HS-5 (cell line): ENCODE data around the gene BCORL1.

ENCODE experiments used
- DNase-seq: peaks from one replicate; pipeline ENCODE4 v3.0.0-alpha.2; 2012; ENCODE audit warnings: low read depth

The BCORL1 gene, protein sequence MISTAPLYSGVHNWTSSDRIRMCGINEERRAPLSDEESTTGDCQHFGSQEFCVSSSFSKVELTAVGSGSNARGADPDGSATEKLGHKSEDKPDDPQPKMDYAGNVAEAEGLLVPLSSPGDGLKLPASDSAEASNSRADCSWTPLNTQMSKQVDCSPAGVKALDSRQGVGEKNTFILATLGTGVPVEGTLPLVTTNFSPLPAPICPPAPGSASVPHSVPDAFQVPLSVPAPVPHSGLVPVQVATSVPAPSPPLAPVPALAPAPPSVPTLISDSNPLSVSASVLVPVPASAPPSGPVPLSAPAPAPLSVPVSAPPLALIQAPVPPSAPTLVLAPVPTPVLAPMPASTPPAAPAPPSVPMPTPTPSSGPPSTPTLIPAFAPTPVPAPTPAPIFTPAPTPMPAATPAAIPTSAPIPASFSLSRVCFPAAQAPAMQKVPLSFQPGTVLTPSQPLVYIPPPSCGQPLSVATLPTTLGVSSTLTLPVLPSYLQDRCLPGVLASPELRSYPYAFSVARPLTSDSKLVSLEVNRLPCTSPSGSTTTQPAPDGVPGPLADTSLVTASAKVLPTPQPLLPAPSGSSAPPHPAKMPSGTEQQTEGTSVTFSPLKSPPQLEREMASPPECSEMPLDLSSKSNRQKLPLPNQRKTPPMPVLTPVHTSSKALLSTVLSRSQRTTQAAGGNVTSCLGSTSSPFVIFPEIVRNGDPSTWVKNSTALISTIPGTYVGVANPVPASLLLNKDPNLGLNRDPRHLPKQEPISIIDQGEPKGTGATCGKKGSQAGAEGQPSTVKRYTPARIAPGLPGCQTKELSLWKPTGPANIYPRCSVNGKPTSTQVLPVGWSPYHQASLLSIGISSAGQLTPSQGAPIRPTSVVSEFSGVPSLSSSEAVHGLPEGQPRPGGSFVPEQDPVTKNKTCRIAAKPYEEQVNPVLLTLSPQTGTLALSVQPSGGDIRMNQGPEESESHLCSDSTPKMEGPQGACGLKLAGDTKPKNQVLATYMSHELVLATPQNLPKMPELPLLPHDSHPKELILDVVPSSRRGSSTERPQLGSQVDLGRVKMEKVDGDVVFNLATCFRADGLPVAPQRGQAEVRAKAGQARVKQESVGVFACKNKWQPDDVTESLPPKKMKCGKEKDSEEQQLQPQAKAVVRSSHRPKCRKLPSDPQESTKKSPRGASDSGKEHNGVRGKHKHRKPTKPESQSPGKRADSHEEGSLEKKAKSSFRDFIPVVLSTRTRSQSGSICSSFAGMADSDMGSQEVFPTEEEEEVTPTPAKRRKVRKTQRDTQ (N-terminal part only)

DNA sequence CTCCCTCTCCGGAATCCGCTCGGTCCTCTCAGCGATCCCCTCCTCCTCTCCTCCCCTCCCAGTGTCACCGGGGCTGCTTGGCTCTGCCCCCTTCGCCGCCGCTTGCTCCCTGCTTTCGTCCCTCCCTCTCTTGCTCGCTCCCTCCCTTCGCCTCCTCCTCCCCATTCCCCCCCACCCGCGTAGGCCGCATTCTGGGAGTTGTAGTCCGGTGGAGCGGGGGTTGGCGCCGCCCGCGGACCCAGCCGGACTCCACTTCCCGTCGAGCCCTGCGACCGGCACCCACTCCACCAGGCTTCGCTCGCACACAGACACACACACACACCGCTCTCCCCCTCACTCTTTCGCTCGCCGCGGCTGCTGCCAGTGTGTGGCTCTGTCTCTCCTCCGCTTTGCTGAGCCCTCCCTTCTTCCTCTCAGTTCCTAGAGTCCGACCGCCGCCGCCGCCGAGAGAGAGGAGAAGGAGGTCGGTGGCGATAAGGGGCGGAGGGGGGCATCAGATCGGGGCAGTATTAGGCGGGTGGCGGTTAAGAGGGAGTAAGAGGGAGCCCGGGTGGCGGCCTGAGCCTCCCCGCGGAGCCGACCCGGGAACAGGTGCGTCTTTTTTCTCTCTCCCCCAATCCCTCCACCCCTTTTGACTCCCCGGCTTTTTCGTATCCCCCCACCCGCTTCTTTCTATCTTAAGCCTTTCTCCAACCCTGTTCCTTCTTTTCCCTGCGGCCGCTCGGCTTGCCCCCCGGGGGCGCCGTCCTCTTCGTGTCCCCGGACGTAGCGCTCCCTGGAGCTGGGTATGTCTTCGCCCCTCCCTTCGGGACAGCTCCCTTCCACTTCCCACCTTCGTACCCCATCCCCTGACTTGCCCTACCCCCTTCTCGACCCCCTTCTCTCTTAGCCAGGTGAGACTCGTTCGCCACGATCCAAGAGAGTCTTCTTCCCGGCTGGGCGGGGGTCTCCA is at the start of gene BCORL1:
TSS of gene BCORL1 (plus strand) at position 336 of the 952 bp plus-strand sequence. CDS start 22,597 bp downstream, outside the sequence.
- DNase-seq: peak; percentile 60

DNA sequence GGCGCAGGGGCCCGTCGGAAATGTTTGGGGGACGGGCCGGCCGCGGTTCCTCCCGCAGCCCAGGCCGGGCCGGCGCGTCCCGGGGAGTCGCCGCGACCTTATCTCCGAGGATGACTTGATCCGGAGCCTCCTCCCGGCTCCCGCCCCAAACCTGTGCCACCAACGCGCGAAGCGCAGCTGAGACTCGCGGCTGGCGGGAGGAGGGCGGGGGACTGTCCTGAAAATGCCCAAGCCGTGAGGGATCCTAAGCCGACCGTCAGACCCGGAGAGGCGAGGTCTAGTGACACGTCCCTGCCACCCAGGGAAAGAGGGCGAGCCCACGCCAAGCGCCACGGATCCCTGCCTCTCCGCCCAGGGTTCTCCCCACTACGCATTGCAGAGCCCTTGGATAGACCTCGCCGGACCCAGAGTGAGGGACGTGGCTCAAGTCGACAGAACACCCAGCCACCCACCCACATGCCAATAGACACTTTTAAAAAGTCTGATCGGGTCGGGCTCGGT is 49.6 kb upstream of the BCORL1 start:
- DNase-seq: no peak

DNA sequence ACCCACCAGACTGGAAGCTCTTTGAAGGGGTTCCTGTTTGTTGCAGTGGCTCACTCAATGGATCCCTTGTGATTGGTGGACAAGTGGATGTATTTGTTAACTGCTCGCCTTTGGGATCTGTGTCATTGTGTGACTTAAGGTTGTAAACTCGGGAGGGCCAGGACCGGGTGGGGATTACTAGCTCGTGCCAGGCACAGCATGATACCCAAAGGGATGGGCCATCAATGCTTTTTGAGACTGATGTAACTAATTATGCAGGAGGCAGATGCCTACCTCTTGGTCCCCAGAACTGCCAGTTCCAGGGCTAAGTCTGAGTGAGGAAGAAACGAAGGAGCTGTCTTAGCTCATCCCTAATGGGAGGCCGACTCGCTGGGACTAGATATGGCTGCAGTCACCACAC is 48.7 kb upstream of the BCORL1 start:
- DNase-seq: no peak

DNA sequence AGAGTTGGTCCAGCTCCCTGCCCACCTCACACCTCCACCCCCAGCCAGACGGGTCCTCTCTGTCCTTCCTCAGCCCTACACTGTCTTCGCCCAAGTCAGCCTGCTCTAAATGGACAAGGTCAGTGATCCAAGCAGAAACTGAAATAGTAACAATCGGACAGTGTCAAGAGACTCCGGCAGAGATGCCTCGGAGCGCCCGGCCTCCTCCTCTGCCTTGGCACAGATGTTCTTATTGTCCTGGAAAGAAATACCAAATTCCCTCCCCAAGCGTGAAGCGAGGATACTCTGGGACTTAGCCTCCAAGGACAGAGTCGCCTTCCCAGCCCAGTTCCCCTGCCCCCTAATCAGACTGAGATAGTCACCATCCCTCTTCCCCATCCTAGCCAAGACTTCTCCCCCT is 48.0 kb upstream of the BCORL1 start:
- no peak for DNase-seq

DNA sequence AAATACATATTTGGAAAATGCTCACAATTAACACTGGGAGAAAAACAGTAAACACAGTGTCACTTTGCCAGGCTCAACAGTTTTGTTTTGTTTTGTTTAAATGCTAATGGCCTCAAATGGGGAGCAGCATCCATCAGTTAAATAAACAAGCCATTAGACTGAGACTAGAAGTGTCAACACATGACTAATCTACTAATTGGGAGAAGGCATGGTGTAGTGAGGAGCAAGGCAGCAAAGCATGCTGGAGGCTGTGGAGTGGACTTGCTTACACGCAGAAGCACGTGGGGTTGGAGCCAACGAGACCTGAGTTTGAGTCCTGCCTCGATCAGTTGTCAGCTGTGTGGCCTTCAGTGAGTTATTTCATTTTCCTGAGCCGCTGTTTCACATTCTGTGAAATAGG is 47.5 kb upstream of the BCORL1 start:
- no peak for DNase-seq

DNA sequence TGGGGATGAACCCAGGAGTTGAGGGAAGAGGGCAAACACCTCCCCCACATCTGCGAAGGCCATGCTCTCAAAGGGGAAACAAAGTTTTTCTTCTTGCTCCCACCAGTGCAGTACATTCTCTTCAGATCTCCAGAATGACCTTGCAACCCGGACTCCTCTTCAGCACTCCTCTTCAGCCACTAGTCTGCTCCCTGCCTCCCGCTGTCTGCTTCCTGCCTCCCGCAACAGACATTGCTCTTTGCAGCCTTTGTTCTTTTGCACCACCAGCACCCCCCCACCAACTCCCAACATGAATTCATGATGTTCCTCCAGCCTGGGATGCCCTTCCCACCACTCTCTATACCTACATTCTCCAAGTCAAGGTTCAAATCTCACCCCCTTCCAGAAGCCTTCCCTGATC is 44.4 kb upstream of the BCORL1 start:
- no peak for DNase-seq

DNA sequence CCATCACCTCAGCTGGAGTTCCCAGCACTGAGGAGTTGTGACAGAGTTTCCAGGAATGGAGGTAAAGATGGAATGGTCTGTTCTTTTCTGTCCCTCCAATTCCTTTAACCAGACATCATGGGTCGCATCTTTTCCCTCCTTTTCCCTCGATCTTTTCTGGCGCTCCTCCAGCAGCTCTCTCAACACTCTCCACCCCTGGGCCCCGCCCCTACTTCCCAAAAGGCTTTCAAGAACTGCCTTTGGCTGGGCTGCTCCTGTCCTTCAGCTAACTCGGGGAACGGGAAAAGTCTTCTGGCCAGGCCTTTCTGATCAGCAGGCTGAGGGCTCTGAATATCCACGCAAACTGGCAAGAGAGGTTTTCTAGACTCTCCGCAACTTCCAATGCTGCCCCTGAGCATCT is 42.4 kb upstream of the BCORL1 start:
- no peak for DNase-seq

DNA sequence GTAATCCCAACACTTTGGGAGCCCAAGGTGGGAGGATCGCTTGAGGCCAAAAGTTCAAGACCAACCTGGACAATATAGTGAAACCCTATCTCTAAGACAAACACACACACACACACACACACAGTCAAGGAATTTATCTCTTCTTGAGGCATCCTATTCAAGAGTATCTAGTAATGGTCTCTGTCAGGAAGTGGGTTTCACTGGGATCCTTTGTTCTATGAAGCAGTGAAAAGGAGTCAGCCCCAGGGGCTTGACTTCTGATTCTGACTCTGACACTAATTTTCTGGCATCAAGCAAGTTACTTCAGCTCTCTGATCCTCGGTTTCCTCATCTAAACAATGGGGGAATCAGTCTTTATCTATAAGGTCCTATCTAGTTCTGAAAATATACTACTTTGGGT is 41.7 kb upstream of the BCORL1 start:
- no peak for DNase-seq

DNA sequence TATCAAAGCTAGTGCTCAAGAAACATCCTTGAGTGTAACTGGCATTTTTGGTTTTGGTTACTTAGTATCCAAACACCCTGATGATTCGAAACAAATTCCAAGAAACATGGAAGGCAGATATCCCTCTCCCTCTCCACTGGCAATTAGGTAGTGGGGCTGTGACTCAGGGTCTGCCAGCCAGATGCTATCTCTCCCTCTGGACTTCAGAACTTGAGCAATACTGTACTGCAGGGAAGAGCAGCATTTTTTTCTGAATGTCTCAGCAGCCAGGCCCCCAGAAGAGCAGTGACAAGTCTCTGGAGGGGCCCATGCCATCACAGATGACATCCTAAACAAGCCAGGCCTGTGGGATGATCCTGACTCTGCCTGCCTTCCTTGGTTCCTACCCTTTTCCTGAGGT is 37.3 kb upstream of the BCORL1 start:
- DNase-seq: no peak

DNA sequence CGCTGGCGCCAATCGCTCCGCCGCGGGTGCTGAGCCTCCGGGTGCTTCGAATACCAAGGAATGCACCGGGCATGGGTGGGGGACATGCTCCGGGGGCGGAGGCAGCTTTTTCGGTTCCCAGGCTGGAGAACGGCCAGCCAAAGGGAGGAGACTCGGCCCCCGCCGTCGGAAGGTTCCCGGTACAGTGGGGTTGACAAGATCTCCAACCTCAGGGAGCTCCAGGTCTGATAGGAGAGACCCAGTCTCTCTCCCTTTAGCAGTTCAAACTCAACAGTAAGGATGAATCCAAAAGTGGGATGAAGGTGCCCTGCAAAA is 29.1 kb upstream of the BCORL1 start:
- DNase-seq: no peak

DNA sequence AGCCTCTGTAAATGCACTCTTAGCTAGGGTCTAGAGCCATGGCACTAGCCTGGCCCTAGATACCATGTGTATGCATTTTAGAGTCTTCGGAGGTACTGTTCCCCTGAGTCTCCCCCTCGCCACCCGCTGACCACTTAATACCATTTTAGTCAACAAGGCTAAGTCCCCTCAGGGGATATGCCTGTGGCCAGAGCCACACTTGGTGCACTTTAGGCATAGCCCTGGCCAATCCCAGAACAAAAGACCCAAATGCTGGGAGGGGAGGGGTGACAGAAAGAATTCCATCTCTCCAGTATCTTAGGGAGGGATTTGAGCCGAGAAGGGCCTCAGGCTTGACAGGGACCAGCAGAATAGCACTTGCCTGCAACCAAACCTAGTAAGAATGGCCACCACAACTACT is 28.6 kb upstream of the BCORL1 start:
- no peak for DNase-seq

DNA sequence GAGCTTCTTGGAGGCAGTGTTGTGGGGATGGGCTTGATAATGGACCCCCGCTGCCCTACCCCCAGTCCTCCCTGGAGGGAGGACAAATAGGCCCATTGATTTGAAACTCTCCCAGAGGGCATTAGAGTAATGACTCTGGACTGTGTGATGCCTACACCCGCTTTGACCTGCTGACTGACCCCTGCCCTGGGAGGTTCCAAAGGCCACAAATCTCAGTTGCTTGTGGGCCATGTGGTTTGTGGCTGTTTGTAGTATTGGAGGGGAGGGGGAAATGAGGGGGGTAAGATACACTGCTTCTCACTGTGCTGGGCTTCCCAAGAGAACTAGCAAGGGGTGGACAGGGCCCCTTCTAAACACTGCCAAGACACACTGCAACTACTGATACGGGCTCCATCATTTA is 27.6 kb upstream of the BCORL1 start:
- no peak for DNase-seq

DNA sequence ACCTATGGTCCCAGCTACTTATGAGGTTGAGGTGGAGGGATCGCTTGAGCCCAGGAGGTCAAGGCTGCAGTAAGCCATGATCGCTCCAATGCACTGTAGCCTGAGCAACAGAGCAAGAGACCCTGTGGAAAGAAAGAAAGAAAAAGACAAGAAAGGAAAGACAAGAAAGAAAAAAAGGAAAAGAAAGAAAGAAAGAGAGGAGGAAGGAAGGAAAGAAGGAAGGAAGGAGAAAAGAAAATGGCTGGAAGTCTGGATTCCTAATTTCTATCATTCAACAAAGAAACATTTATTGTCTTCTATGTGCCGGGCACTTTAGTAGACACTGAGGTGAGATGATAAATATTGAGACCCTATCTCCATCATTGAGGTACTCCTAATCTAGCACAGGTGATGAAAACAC is 26.8 kb upstream of the BCORL1 start:
- DNase-seq: no peak

DNA sequence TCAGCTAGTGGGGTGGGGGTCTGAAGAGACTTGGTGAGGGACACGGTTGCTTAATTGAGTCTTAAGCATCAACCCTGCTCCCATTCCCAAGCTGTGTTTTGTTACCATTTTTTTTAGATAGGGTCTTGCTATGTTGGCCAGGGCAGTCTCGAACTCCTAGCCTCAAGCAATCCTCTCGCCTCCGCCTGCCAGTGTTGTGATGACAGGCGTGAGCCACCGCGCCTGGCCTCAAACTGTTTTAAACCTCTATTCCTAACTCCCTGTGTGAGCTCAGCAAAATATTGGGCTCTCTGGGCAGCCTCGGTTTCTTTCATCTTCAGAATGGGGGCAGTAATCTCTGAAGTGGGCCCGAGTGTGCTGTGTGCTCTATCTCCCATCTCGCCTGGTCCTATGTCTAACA is 26.3 kb upstream of the BCORL1 start:
- DNase-seq: no peak

DNA sequence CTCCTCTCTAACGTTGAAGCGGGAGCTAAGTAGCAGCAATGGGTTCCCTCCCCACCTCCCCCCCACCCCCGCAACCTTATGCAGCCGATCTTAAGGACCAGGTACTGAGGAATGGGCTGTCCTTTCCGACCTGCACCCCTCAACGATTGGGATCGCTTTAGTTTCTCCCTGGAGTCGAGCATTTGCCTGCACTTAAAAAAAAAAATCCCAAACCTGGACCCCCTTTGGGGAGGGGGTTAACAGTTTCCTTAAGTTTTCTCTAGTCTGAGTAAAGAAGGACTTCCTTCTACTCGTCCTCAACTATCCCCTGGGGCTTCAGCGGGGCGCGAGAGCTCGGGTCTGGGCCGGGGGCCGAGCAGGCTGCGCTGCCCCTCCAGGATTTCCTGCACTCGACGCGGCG is 25.7 kb upstream of the BCORL1 start:
- no peak for DNase-seq

DNA sequence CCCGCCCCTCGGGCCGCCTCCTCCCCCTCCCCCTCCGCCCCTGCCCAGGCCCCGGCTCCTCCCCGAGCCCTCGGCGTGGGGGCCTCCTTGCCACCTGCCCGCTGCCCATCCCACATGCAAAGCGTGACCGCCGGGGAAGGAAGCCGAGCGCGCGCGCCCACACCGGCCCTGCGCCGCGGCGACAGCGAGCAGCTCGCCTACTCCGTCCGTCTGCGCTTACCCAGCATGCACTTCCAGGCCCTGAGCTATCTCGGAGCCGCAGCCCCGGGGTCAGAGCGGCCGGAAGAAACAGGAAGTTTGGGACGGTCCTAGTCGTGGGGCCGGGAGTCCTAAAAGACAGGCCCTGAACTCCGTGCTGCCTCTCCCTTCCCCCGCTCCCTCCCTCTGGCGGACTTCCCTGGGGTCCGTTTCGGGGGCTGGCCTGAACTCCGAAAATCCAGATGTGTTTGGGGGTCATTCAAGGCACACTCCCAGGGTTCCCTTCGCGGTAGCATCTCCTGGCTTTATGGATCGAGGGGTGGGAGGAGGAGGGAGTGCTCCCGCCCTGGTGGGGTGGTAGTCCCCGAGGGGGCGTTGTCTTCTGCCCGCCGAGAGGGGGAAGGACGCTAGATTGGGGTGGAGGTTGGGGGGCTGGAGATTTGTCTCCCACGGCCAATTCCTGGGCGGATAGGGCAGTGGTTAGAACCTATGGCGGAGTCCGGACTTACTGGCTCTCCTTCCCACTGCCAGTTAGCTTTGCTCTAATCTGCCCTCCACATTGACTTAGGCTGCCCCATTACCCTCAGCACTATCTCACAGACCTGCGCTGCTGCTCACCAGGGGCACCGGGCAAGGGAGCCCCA is 25.0 kb upstream of the BCORL1 start:
- no peak for DNase-seq

DNA sequence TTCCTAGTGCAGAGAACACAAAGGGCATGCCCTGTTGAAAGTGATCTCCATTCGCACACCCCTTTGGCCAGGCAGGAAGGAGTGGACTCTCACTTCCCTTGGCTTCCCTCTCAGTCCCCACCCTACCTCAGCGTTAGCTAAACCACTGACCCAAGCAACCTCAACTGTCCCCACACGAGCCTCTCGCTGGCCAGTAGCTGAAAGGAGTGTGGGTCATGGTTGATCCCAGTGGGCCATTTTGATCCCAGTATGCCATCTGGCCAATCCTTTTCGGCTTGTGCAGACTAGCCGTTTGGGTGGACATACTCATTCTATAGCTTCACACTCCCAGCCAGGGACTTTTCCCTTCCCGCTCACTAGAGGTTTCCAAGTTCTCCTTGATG is 24.4 kb upstream of the BCORL1 start:
- no peak for DNase-seq

DNA sequence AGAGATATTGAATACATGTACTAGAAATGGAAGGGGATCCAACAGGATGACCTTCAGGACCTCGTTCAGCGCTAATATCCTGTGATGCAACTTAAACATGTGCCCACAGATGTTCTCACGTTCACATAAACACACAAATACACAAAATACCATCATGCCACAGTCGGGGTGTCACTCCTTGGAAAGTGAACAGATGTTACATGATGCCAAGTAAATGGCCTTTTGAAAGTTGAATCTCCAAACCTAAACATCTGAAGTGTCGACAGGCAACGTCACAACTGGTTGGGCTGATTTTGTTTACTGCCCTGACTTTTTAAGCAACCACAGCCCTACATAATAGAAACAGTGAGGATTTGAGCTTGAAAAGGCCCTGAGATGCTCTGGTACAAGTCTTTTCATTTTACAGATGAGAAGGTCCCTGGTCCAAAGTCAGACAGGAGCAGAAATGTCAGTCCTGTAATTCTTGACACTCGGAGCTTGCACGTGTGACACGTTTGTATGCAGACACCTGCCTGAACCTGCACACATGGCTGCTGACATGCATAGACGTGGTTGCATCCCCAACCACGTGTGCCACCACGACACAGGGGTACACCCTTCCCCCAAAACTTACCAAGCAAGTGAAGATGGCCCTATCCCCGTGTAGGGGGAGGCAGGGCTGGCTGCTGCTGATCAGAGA is 23.5 kb upstream of the BCORL1 start:
- no peak for DNase-seq

DNA sequence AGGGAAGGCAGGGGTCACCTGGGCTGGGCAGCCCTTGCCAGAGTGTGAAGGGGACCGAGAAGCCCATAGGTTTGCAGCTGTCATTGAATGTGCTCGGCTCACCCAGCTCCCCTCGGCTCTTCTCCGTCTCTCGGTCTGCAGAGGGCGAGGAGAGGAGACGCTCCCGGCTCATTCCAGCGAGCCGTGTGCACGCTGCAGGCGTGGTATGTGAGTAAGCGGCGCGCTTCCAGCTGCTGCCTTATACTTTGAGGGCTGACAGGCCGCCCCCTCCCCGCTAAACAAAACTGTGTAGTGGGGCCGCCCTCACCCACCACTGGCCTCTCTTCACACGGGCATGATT is 23.0 kb upstream of the BCORL1 start:
- DNase-seq: no peak
